Measurements from ENCODE around the gene NLGN1.

DNA sequence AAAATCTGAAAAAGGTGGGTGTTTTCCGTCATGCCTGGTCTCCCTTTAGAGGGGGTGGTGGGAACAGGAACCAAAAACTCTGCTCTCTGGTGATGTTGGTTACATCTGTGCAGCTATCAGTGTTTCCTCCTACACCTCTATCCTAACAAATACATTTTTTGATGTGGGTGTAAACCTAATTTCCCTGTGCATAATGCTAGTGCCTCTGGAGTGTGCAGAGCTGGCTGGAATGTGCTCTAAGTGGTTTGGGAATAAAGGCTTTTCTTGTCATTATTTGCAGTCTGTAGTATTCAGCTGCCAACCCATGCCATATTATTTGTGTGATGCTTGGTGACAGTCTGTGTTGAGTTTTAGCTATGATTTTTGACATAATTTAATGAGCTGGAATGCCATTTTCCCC, 547.6 kb downstream of the NLGN1 start:
- TF ChIP-seq POLR2AphosphoS5 (IDR thresholded peaks at IDR 0.05; ENCODE audit: low read depth, low read length) (no peak), SIN3A (IDR thresholded peaks at IDR 0.05; ENCODE audit: borderline replicate concordance, insufficient read depth, low read length) (no peak)
- TF ChIP-seq, protein P1, sequence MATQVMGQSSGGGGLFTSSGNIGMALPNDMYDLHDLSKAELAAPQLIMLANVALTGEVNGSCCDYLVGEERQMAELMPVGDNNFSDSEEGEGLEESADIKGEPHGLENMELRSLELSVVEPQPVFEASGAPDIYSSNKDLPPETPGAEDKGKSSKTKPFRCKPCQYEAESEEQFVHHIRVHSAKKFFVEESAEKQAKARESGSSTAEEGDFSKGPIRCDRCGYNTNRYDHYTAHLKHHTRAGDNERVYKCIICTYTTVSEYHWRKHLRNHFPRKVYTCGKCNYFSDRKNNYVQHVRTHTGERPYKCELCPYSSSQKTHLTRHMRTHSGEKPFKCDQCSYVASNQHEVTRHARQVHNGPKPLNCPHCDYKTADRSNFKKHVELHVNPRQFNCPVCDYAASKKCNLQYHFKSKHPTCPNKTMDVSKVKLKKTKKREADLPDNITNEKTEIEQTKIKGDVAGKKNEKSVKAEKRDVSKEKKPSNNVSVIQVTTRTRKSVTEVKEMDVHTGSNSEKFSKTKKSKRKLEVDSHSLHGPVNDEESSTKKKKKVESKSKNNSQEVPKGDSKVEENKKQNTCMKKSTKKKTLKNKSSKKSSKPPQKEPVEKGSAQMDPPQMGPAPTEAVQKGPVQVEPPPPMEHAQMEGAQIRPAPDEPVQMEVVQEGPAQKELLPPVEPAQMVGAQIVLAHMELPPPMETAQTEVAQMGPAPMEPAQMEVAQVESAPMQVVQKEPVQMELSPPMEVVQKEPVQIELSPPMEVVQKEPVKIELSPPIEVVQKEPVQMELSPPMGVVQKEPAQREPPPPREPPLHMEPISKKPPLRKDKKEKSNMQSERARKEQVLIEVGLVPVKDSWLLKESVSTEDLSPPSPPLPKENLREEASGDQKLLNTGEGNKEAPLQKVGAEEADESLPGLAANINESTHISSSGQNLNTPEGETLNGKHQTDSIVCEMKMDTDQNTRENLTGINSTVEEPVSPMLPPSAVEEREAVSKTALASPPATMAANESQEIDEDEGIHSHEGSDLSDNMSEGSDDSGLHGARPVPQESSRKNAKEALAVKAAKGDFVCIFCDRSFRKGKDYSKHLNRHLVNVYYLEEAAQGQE (IDR thresholded peaks at IDR 0.05; ENCODE audit: insufficient read depth in 1 of 2, low read depth in 2 of 2, low read length in 2 of 2) = no peak
